Spinal cord (tissue), 10 donors: ENCODE data around the gene TTYH2. TPM values are rescaled to one million over a fixed set of nuclear protein-coding genes. Genes with fewer than 3 reads are reported as not detected.

Experiments used
- DNase-seq, 6 donors: peaks; one replicate each; pipeline versions ENCODE4 v3.0.0 to v3.0.0-alpha.2; 2013 to 2015; ENCODE audit warnings: low spot score in 6 of 6, low read depth in 4 of 6
- H3K27ac ChIP-seq: one replicate; pipeline ENCODE4 v1.5.1; 2013; ENCODE audit warnings: low read depth, low read length, control low read depth
- H3K27me3 ChIP-seq: one replicate; pipeline ENCODE4 v1.6.1; 2013; ENCODE audit warnings: low read length; ENCODE audit not compliant: control insufficient read depth, insufficient read depth
- H3K36me3 ChIP-seq: one replicate; pipeline ENCODE4 v1.6.1; 2013; ENCODE audit warnings: low read length; ENCODE audit not compliant: control insufficient read depth, insufficient read depth
- H3K4me1 ChIP-seq: one replicate; pipeline ENCODE4 v1.6.1; 2013; ENCODE audit warnings: low read length; ENCODE audit not compliant: control insufficient read depth, insufficient read depth
- H3K4me3 ChIP-seq: one replicate; pipeline ENCODE4 v1.5.1; 2013; ENCODE audit warnings: low read depth, low read length, control low read depth
- H3K9me3 ChIP-seq: one replicate; pipeline ENCODE4 v1.6.1; 2013; ENCODE audit warnings: low read length; ENCODE audit not compliant: control insufficient read depth, insufficient read depth
- WGBS: methylation state at CpG from one replicate; pipeline ENCODE4 v1.1.5; 2013; ENCODE audit warnings: missing lambda C conversion rate; ENCODE audit not compliant: insufficient coverage; 5-methylcytosine and 5-hydroxymethylcytosine counted together
- polyA plus RNA-seq, 2 donors: library from polyadenylated mRNA; unstranded; fragments of 120-200 nt; gene quantifications; one replicate each; pipeline ENCODE4 v1.2.1, GENCODE V29; 2013; ENCODE audit not compliant: insufficient read length in 2 of 2
- total RNA-seq, 2 donors: library from RNA; depleted of rRNA in 1 of 2; stranded (reverse); fragments of 120-200 nt in 1 of 2; fragments of >200 nt in 1 of 2; gene quantifications; one replicate each; pipeline versions ENCODE4 v1.2.3 to v1.2.4, GENCODE V29; 2013 to 2014
- donor health status: healthy.

Gene TTYH2
- total and polyA plus RNA-seq, 4 donors, result 25.0 to 66.4 (median 43.4) TPM

GRCh38 chr17:74190807-74191406, 22.5 kb upstream of the TTYH2 start:
- Histone ChIP-seq H3K4me3 (no peak overlapping the region), H3K36me3 (no peaks in the 10 kb centered on the region), H3K4me1 (peaks cover 18% of the 10 kb centered on the region), H3K27me3 (peaks cover 4% of the 10 kb centered on the region), H3K9me3 (no peaks in the 10 kb centered on the region), H3K27ac (no peak overlapping the region)
- 57% methylated on average over 3 of the region's 6 CpGs for WGBS
- peak in 2 of 6 donors; percentile 38 to 69 for DNase-seq

GRCh38 chr17:74192950-74193781, 20.2 kb upstream of the TTYH2 start:
- Histone ChIP-seq H3K4me3 (no peak overlapping the region), H3K4me1 (peaks cover 21% of the 10 kb centered on the region), H3K9me3 (no peaks in the 10 kb centered on the region), H3K27ac (no peak overlapping the region), H3K27me3 (peaks cover 9% of the 10 kb centered on the region), H3K36me3 (no peaks in the 10 kb centered on the region)
- peak in 1 of 6 donors; percentile 72 for DNase-seq
- 56% methylated on average over 11 of the region's 12 CpGs for WGBS

- H3K36me3 ChIP-seq, result no peaks in the 10 kb centered on the region
- H3K27me3 ChIP-seq, result peaks cover 9% of the 10 kb centered on the region
- WGBS, result 77% methylated on average over 9 of the region's 9 CpGs
- no peak overlapping the region for H3K4me3 ChIP-seq
- DNase-seq, result no peak
- peaks cover 24% of the 10 kb centered on the region for H3K4me1 ChIP-seq
- no peak overlapping the region for H3K27ac ChIP-seq
- no peaks in the 10 kb centered on the region for H3K9me3 ChIP-seq
Observed at GRCh38 chr17:74194682-74195081, 18.7 kb upstream of the TTYH2 start.

- peaks cover 11% of the 10 kb centered on the region for H3K27me3 ChIP-seq
- H3K4me1 ChIP-seq, result peaks cover 41% of the 10 kb centered on the region
- no peaks in the 10 kb centered on the region for H3K36me3 ChIP-seq
- 39% methylated on average over 25 of the region's 30 CpGs for WGBS
- no peak overlapping the region for H3K27ac ChIP-seq
- peak in 2 of 6 donors; percentile 37 to 82 for DNase-seq
- H3K4me3 ChIP-seq, result no peak overlapping the region
- no peaks in the 10 kb centered on the region for H3K9me3 ChIP-seq
Observed at GRCh38 chr17:74196541-74197317, 16.6 kb upstream of the TTYH2 start.

- H3K27me3 ChIP-seq, result peaks cover 11% of the 10 kb centered on the region
- H3K36me3 ChIP-seq, result no peaks in the 10 kb centered on the region
- H3K4me3 ChIP-seq, result no peak overlapping the region
- 64% methylated on average over 1 of the region's 2 CpGs for WGBS
- no peaks in the 10 kb centered on the region for H3K9me3 ChIP-seq
- peaks cover 44% of the 10 kb centered on the region for H3K4me1 ChIP-seq
- no peak overlapping the region for H3K27ac ChIP-seq
- no peak for DNase-seq
Observed at GRCh38 chr17:74197801-74198200, 15.6 kb upstream of the TTYH2 start.

- Histone ChIP-seq H3K4me1 (peaks cover 43% of the 10 kb centered on the region), H3K27ac (no peak overlapping the region), H3K4me3 (no peak overlapping the region), H3K9me3 (no peaks in the 10 kb centered on the region), H3K36me3 (no peaks in the 10 kb centered on the region), H3K27me3 (peaks cover 11% of the 10 kb centered on the region)
- DNase-seq, result no peak
- WGBS, result 77% methylated on average over 5 of the region's 6 CpGs
Observed at GRCh38 chr17:74198694-74199093, 14.7 kb upstream of the TTYH2 start.

GRCh38 chr17:74199306-74200092, 13.9 kb upstream of the TTYH2 start:
- DNase-seq, result peak in 2 of 6 donors; percentile 83 to 90
- H3K27me3 ChIP-seq, result peaks cover 11% of the 10 kb centered on the region
- peaks cover 50% of the 10 kb centered on the region for H3K4me1 ChIP-seq
- WGBS, result 25% methylated on average over 25 of the region's 35 CpGs
- H3K4me3 ChIP-seq, result no peak overlapping the region
- H3K9me3 ChIP-seq, result no peaks in the 10 kb centered on the region
- no peak overlapping the region for H3K27ac ChIP-seq
- H3K36me3 ChIP-seq, result no peaks in the 10 kb centered on the region

- H3K27ac ChIP-seq, result no peak overlapping the region
- peaks cover 11% of the 10 kb centered on the region for H3K27me3 ChIP-seq
- DNase-seq, result no peak
- no peak overlapping the region for H3K4me3 ChIP-seq
- no peaks in the 10 kb centered on the region for H3K36me3 ChIP-seq
- WGBS, result 52% methylated on average over 7 of the region's 10 CpGs
- H3K9me3 ChIP-seq, result no peaks in the 10 kb centered on the region
- H3K4me1 ChIP-seq, result peaks cover 56% of the 10 kb centered on the region
Observed at GRCh38 chr17:74200112-74200511, 13.3 kb upstream of the TTYH2 start.

- 32% methylated on average over 3 of the region's 8 CpGs for whole genome bisulfite sequencing
- H3K4me1 ChIP-seq, result peaks cover 66% of the 10 kb centered on the region
- DNase-seq, result peak in 2 of 6 donors; percentile 72 to 75
- H3K9me3 ChIP-seq, result no peaks in the 10 kb centered on the region
- no peak overlapping the region for H3K4me3 ChIP-seq
- peaks cover 10% of the 10 kb centered on the region for H3K36me3 ChIP-seq
- H3K27me3 ChIP-seq, result peaks cover 7% of the 10 kb centered on the region
- H3K27ac ChIP-seq, result no peak overlapping the region
Observed at GRCh38 chr17:74201250-74201649, 12.1 kb upstream of the TTYH2 start.
